Stimulated activated CD8-positive, alpha-beta memory T cell treated with anti-CD3 and anti-CD28 coated beads, Interleukin-7, amount 100 ng/mL, for 1 hour (primary cell): ENCODE results near the gene SEZ6.
A peak's percentile ranks its signal among the peaks of the same experiment; 100 is the strongest.
"Not testable (repeated sequence)": the region's sequence is repeated elsewhere in the genome, so short reads cannot be mapped to it uniquely, and the experiment has no call there.

Source experiments
- DNase-seq, 2 donors: peaks; one replicate each; pipeline ENCODE4 v3.0.0-alpha.2; 2020; ENCODE audit warnings: low read depth in 2 of 2

SEZ6 gene

GRCh38 chr17:28935744-28936460 is 69.9 kb downstream of the SEZ6 start:
- no peak for DNase-seq

GRCh38 chr17:28934508-28934907 is 71.3 kb downstream of the SEZ6 start:
- not testable (repeated sequence) for DNase-seq

GRCh38 chr17:28929787-28930186 is 76.0 kb downstream of the SEZ6 start:
- DNase-seq = no peak

- no peak for DNase-seq
Observed at GRCh38 chr17:28928061-28928460, 77.8 kb downstream of the SEZ6 start.

GRCh38 chr17:28926786-28927185 is 79.0 kb downstream of the SEZ6 start:
- no peak for DNase-seq

- no peak for DNase-seq
Observed at GRCh38 chr17:28926366-28926765, 79.5 kb downstream of the SEZ6 start.

GRCh38 chr17:28925912-28926365 is 79.9 kb downstream of the SEZ6 start:
- DNase-seq = peak in 1 of 2 donors; percentile 4

GRCh38 chr17:28920201-28920600 is 85.6 kb downstream of the SEZ6 start:
- no peak for DNase-seq

- no peak for DNase-seq
Observed at GRCh38 chr17:28918295-28918694, 87.5 kb downstream of the SEZ6 start.

GRCh38 chr17:28917465-28917864 is 88.4 kb downstream of the SEZ6 start:
- no peak for DNase-seq

- DNase-seq = no peak
Observed at GRCh38 chr17:28917029-28917428, 88.8 kb downstream of the SEZ6 start.

GRCh38 chr17:28916302-28916934 is 89.4 kb downstream of the SEZ6 start:
- peak in 1 of 2 donors; percentile 23 for DNase-seq

- DNase-seq = no peak
Observed at GRCh38 chr17:28912938-28913333, 92.9 kb downstream of the SEZ6 start.

- no peak for DNase-seq
Observed at GRCh38 chr17:28912281-28912937, 93.4 kb downstream of the SEZ6 start.

- DNase-seq = no peak
Observed at GRCh38 chr17:28911411-28912045, 94.3 kb downstream of the SEZ6 start.

- no peak for DNase-seq
Observed at GRCh38 chr17:28910534-28910933, 95.3 kb downstream of the SEZ6 start.

- no peak for DNase-seq
Observed at GRCh38 chr17:28908640-28909167, 97.1 kb downstream of the SEZ6 start.

- DNase-seq = no peak
Observed at GRCh38 chr17:28907709-28908475, 97.9 kb downstream of the SEZ6 start.

GRCh38 chr17:28906706-28907438 is 99.0 kb downstream of the SEZ6 start:
- DNase-seq = no peak

GRCh38 chr17:28906276-28906675 is 99.6 kb downstream of the SEZ6 start:
- DNase-seq = no peak
